Fibroblast of lung (primary cell): ENCODE data around the gene ATP9B. TPM values are rescaled to one million over a fixed set of nuclear protein-coding genes. Genes with fewer than 3 reads are reported as not detected.
A peak's percentile ranks its signal among the peaks of the same experiment; 100 is the strongest.

Experiments
- DNase-seq, 2 donors: peaks; one replicate each; pipeline versions ENCODE4 v3.0.0 to v3.0.0-alpha.2; 2010; ENCODE audit warnings: low read depth in 2 of 2
- H2AFZ ChIP-seq: 2 replicates; pipeline ENCODE4 v1.5.1; 2012; ENCODE audit warnings: low read length, control low read depth, inconsistent platforms
- H3K27ac ChIP-seq: 2 replicates; pipeline ENCODE4 v1.5.1; 2011; ENCODE audit warnings: low read length, control low read depth; ENCODE audit not compliant: insufficient read depth
- H3K27me3 ChIP-seq: 2 replicates; pipeline ENCODE4 v1.5.1; 2011; ENCODE audit warnings: mild to moderate bottlenecking, low read length; ENCODE audit not compliant: control insufficient read depth, insufficient read depth
- H3K36me3 ChIP-seq: 2 replicates; pipeline ENCODE4 v1.5.1; 2011; ENCODE audit warnings: low read length; ENCODE audit not compliant: control insufficient read depth, insufficient read depth
- H3K4me1 ChIP-seq: 2 replicates; pipeline ENCODE4 v1.5.1; 2011; ENCODE audit warnings: low read length; ENCODE audit not compliant: control insufficient read depth, insufficient read depth; ENCODE audit errors: extremely low read depth
- H3K4me2 ChIP-seq: 2 replicates; pipeline ENCODE4 v1.5.1; 2011; ENCODE audit warnings: low read length, control low read depth; ENCODE audit not compliant: insufficient read depth; ENCODE audit errors: extremely low read depth
- H3K4me3 ChIP-seq, 4 experiments: fragments of 200-600 bp in 1 of 4; sonication (generic) in 1 of 4; replicated peaks in 1 of 4; 2 replicates each; pipeline ENCODE4 v1.5.1; 2011 to 2016; ENCODE audit warnings: low read length in 4 of 4, low read depth in 3 of 4, mild to moderate bottlenecking in 3 of 4, control low read depth in 2 of 4, inconsistent platforms in 1 of 4, mixed read lengths in 1 of 4; ENCODE audit not compliant: insufficient read depth in 1 of 4; ENCODE audit errors: control extremely low read depth in 1 of 4
- H3K79me2 ChIP-seq: 2 replicates; pipeline ENCODE4 v1.5.1; 2012; ENCODE audit warnings: mild to moderate bottlenecking, low read length, inconsistent platforms; ENCODE audit not compliant: control insufficient read depth, insufficient read depth
- H3K9ac ChIP-seq: 2 replicates; pipeline ENCODE4 v1.5.1; 2011; ENCODE audit warnings: mild to moderate bottlenecking, low read length, control low read depth; ENCODE audit not compliant: insufficient read depth
- H3K9me3 ChIP-seq: 2 replicates; pipeline ENCODE4 v1.5.1; 2012; ENCODE audit warnings: low read depth, low read length; ENCODE audit not compliant: control insufficient read depth, insufficient read depth
- H4K20me1 ChIP-seq: 2 replicates; pipeline ENCODE4 v1.5.1; 2011; ENCODE audit warnings: low read length; ENCODE audit not compliant: control insufficient read depth, insufficient read depth; ENCODE audit errors: extremely low read depth
- CTCF ChIP-seq, 2 donors: IDR thresholded peaks in 1 of 2; conservative IDR thresholded peaks in 1 of 2; 1 replicate in 1 of 2; 2 replicates in 1 of 2; pipeline ENCODE4 v1.5.1; 2011 to 2012; ENCODE audit warnings: low read length in 2 of 2, control low read depth in 1 of 2, inconsistent platforms in 1 of 2, low read depth in 1 of 2, mild to moderate bottlenecking in 1 of 2
- EZH2 ChIP-seq: IDR thresholded peaks from 2 replicates; pipeline ENCODE4 v1.5.1; 2012; ENCODE audit warnings: low read length, control low read depth, mild to moderate bottlenecking; ENCODE audit errors: missing control alignments
- polyA plus RNA-seq, 2 donors: library from polyadenylated mRNA; depleted of rRNA in 1 of 2; stranded (reverse) in 1 of 2; unstranded in 1 of 2; fragments of >200 nt; gene quantifications; 2 replicates each; pipeline ENCODE4 v1.2.1, GENCODE V29; 2011 to 2012; ENCODE audit warnings: missing spikeins in 1 of 2
- total RNA-seq: library from RNA; depleted of rRNA; stranded (reverse); fragments of >200 nt; gene quantifications from 2 replicates; pipeline ENCODE4 v1.2.1, GENCODE V29; 2014

Gene ATP9B
- total and polyA plus RNA-seq, 2 donors (not counting 1 experiment from before 2014, with no cell fraction given), result 11.2 to 27.7 TPM

- Histone ChIP-seq H3K4me1 (peaks cover 3% of the 10 kb centered on the region), H3K4me2 (peak overlapping the region; percentile 9), H3K4me3 (peak overlapping the region in 2 of 4 experiments; percentile 53 to 60), H3K27ac (peak overlapping the region; percentile 66), H3K27me3 (peaks cover 8% of the 10 kb centered on the region), H3K36me3 (no peaks in the 10 kb centered on the region), H3K79me2 (no peaks in the 10 kb centered on the region), H4K20me1 (no peaks in the 10 kb centered on the region), H3K9me3 (no peaks in the 10 kb centered on the region), H3K9ac (peak overlapping the region; percentile 76), H2AFZ (no peak overlapping the region)
- no peak for TF ChIP-seq CTCF (conservative IDR thresholded peaks at IDR 0.05 in 1 of 2, IDR thresholded peaks at IDR 0.05 in 1 of 2; ENCODE audit: low read depth in 1 of 2, low read length in 2 of 2)
- TF ChIP-seq EZH2, result no peak
- peak in 1 of 2 donors; percentile 8 for DNase-seq
Observed at GRCh38 chr18:79393181-79393634, 324.0 kb downstream of the ATP9B start.

GRCh38 chr18:79393635-79394533 is 324.7 kb downstream of the ATP9B start:
- H3K9me3 ChIP-seq, result no peaks in the 10 kb centered on the region
- no peak overlapping the region for H2AFZ ChIP-seq
- peak overlapping the region; percentile 76 for H3K9ac ChIP-seq
- no peaks in the 10 kb centered on the region for H4K20me1 ChIP-seq
- no peaks in the 10 kb centered on the region for H3K79me2 ChIP-seq
- H3K4me3 ChIP-seq, result peak overlapping the region; percentile 15 to 60 (median 43)
- peaks cover 3% of the 10 kb centered on the region for H3K4me1 ChIP-seq
- peak overlapping the region; percentile 66 for H3K27ac ChIP-seq
- H3K36me3 ChIP-seq, result no peaks in the 10 kb centered on the region
- peaks cover 5% of the 10 kb centered on the region for H3K27me3 ChIP-seq
- TF ChIP-seq EZH2 (no peak), CTCF (conservative IDR thresholded peaks at IDR 0.05 in 1 of 2, IDR thresholded peaks at IDR 0.05 in 1 of 2; ENCODE audit: low read depth in 1 of 2, low read length in 2 of 2) (no peak)
- H3K4me2 ChIP-seq, result peak overlapping the region; percentile 40
- DNase-seq, result peak; percentile 75 to 81

- TF ChIP-seq EZH2 (no peak), CTCF (conservative IDR thresholded peaks at IDR 0.05 in 1 of 2, IDR thresholded peaks at IDR 0.05 in 1 of 2; ENCODE audit: low read depth in 1 of 2, low read length in 2 of 2) (no peak)
- peaks cover 3% of the 10 kb centered on the region for H3K4me1 ChIP-seq
- no peak overlapping the region for H2AFZ ChIP-seq
- peak; percentile 21 to 56 for DNase-seq
- no peaks in the 10 kb centered on the region for H3K79me2 ChIP-seq
- no peaks in the 10 kb centered on the region for H4K20me1 ChIP-seq
- H3K9ac ChIP-seq, result peak overlapping the region; percentile 20
- peaks cover 3% of the 10 kb centered on the region for H3K27me3 ChIP-seq
- H3K9me3 ChIP-seq, result no peaks in the 10 kb centered on the region
- peak overlapping the region in 1 of 4 experiments; percentile 10 for H3K4me3 ChIP-seq
- H3K27ac ChIP-seq, result no peak overlapping the region
- no peaks in the 10 kb centered on the region for H3K36me3 ChIP-seq
- no peak overlapping the region for H3K4me2 ChIP-seq
Observed at GRCh38 chr18:79394534-79395307, 325.5 kb downstream of the ATP9B start.
